ENCODE results near the gene SMIM44. TPM values are rescaled to one million over a fixed set of nuclear protein-coding genes. Genes with fewer than 3 reads are reported as not detected.

SMIM44 gene
- polyA plus RNA-seq, 1 experiment, result not detected

- CTCF ChIA-PET, result interaction anchor here (1.4 kb wide), 1 partner anchor 27 kb away, joined by 3 read pairs; no protein-coding TSS in a partner anchor
- no peak for DNase-seq (ENCODE audit: low read depth)
- Histone ChIP-seq H3K27me3 (ENCODE audit: control insufficient read depth, insufficient read depth, low read length) (no peaks in the 10 kb centered on the region), H3K4me3 (ENCODE audit: low read depth, low read length) (no peak overlapping the region), H3K36me3 (ENCODE audit: control insufficient read depth, insufficient read depth, low read length) (peaks cover 22% of the 10 kb centered on the region)
- POLR2A ChIA-PET, result no interaction called here
- TF ChIP-seq, protein P1, sequence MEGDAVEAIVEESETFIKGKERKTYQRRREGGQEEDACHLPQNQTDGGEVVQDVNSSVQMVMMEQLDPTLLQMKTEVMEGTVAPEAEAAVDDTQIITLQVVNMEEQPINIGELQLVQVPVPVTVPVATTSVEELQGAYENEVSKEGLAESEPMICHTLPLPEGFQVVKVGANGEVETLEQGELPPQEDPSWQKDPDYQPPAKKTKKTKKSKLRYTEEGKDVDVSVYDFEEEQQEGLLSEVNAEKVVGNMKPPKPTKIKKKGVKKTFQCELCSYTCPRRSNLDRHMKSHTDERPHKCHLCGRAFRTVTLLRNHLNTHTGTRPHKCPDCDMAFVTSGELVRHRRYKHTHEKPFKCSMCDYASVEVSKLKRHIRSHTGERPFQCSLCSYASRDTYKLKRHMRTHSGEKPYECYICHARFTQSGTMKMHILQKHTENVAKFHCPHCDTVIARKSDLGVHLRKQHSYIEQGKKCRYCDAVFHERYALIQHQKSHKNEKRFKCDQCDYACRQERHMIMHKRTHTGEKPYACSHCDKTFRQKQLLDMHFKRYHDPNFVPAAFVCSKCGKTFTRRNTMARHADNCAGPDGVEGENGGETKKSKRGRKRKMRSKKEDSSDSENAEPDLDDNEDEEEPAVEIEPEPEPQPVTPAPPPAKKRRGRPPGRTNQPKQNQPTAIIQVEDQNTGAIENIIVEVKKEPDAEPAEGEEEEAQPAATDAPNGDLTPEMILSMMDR (IDR thresholded peaks at IDR 0.05; ENCODE audit: insufficient read depth, low read depth, low read length), result no peak
These were observed 37.2 kb upstream of the SMIM44 start for GRCh38 chr19:3520166-3521103.

- no peak for DNase-seq (ENCODE audit: low read depth)
- POLR2A ChIA-PET, result no interaction called here
- no peak overlapping the region for H3K4me3 ChIP-seq (ENCODE audit: low read depth, low read length)
- TF ChIP-seq, protein P1 (IDR thresholded peaks at IDR 0.05; ENCODE audit: insufficient read depth, low read depth, low read length), result no peak
- CTCF ChIA-PET, result interaction anchor here (0.9 kb wide), 2 partner anchors 26 to 27 kb away, joined by 3 read pairs; no protein-coding TSS in a partner anchor
- no peaks in the 10 kb centered on the region for H3K27me3 ChIP-seq (ENCODE audit: control insufficient read depth, insufficient read depth, low read length)
- H3K36me3 ChIP-seq (ENCODE audit: control insufficient read depth, insufficient read depth, low read length), result peaks cover 18% of the 10 kb centered on the region
These were observed 35.9 kb upstream of the SMIM44 start for GRCh38 chr19:3519126-3519525.

- ChIA-PET CTCF (interaction anchor here (0.9 to 1.3 kb wide), 3 partner anchors 12 to 27 kb away, joined by 3 to 6 read pairs (median 3); no protein-coding TSS in a partner anchor), POLR2A (no interaction called here)
- no peaks in the 10 kb centered on the region for H3K27me3 ChIP-seq (ENCODE audit: control insufficient read depth, insufficient read depth, low read length)
- TF ChIP-seq, protein P1 (IDR thresholded peaks at IDR 0.05; ENCODE audit: insufficient read depth, low read depth, low read length), result no peak
- no peak overlapping the region for H3K4me3 ChIP-seq (ENCODE audit: low read depth, low read length)
- H3K36me3 ChIP-seq (ENCODE audit: control insufficient read depth, insufficient read depth, low read length), result peaks cover 16% of the 10 kb centered on the region
- DNase-seq (ENCODE audit: low read depth), result no peak
These were observed 35.4 kb upstream of the SMIM44 start for GRCh38 chr19:3518659-3519058.

GRCh38 chr19:3518255-3518654 lies 35.0 kb upstream of the SMIM44 start:
- TF ChIP-seq, protein P1 (IDR thresholded peaks at IDR 0.05; ENCODE audit: insufficient read depth, low read depth, low read length), result no peak
- peaks cover 16% of the 10 kb centered on the region for H3K36me3 ChIP-seq (ENCODE audit: control insufficient read depth, insufficient read depth, low read length)
- H3K27me3 ChIP-seq (ENCODE audit: control insufficient read depth, insufficient read depth, low read length), result no peaks in the 10 kb centered on the region
- POLR2A ChIA-PET, result no interaction called here
- CTCF ChIA-PET, result interaction anchor here (0.9 to 1.3 kb wide), 3 partner anchors 13 to 28 kb away, joined by 3 to 6 read pairs (median 3); no protein-coding TSS in a partner anchor
- H3K4me3 ChIP-seq (ENCODE audit: low read depth, low read length), result no peak overlapping the region
- no peak for DNase-seq (ENCODE audit: low read depth)

GRCh38 chr19:3517638-3518037 lies 34.4 kb upstream of the SMIM44 start:
- ChIA-PET CTCF (interaction anchor here (1.3 kb wide), 1 partner anchor 13 kb away, joined by 6 read pairs; no protein-coding TSS in a partner anchor), POLR2A (interaction anchor here (0.6 kb wide), 1 partner anchor 23 kb away, joined by 7 read pairs; no protein-coding TSS in a partner anchor)
- no peak for DNase-seq (ENCODE audit: low read depth)
- Histone ChIP-seq H3K36me3 (ENCODE audit: control insufficient read depth, insufficient read depth, low read length) (peaks cover 18% of the 10 kb centered on the region), H3K27me3 (ENCODE audit: control insufficient read depth, insufficient read depth, low read length) (no peaks in the 10 kb centered on the region), H3K4me3 (ENCODE audit: low read depth, low read length) (no peak overlapping the region)
- TF ChIP-seq, protein P1 (IDR thresholded peaks at IDR 0.05; ENCODE audit: insufficient read depth, low read depth, low read length), result no peak

All from BJ (cell line).